HG02852 (cell line): Measurements from ENCODE around the gene MMRN1.

Experiments
- ATAC-seq: cut with Tn5 transposase; IDR thresholded peaks from one replicate; pipeline ENCODE4 v1.9.1; 2021; ENCODE audit warnings: mild to moderate bottlenecking, moderate library complexity; ENCODE audit not compliant: unreplicated experiment

The MMRN1 gene

GRCh38 chr4:89994176-89994873 lies 99.7 kb downstream of the MMRN1 start:
- no peak for ATAC-seq

- ATAC-seq = no peak
Measured at GRCh38 chr4:89995006-89995405, 100.4 kb downstream of the MMRN1 start.

GRCh38 chr4:89995814-89996213 lies 101.2 kb downstream of the MMRN1 start:
- ATAC-seq = no peak

- ATAC-seq = no peak
Measured at GRCh38 chr4:89997171-89997704, 102.6 kb downstream of the MMRN1 start.

- ATAC-seq = no peak
Measured at GRCh38 chr4:89998469-89999011, 103.9 kb downstream of the MMRN1 start.

GRCh38 chr4:90001023-90001422 lies 106.4 kb downstream of the MMRN1 start:
- no peak for ATAC-seq

GRCh38 chr4:90002441-90003062 lies 107.9 kb downstream of the MMRN1 start:
- no peak for ATAC-seq
